Measurements from ENCODE around the gene ZNF366.

Gene ZNF366

GRCh38 chr5:72518001-72518683 lies 10.9 kb upstream of the ZNF366 start:
- no peak for DNase-seq

GRCh38 chr5:72516916-72517315 lies 9.7 kb upstream of the ZNF366 start:
- no peak for DNase-seq

GRCh38 chr5:72515211-72515610 lies 8.0 kb upstream of the ZNF366 start:
- no peak for DNase-seq

GRCh38 chr5:72512593-72512860 lies 5.3 kb upstream of the ZNF366 start:
- DNase-seq: no peak

GRCh38 chr5:72511774-72512592 lies 4.8 kb upstream of the ZNF366 start:
- DNase-seq: no peak

GRCh38 chr5:72511366-72511765 lies 4.2 kb upstream of the ZNF366 start:
- no peak for DNase-seq

- no peak for DNase-seq
Measured at GRCh38 chr5:72510610-72511181, 3.5 kb upstream of the ZNF366 start.

GRCh38 chr5:72509401-72509800 lies 2.2 kb upstream of the ZNF366 start:
- DNase-seq: no peak

- no peak for DNase-seq
Measured at GRCh38 chr5:72508241-72509170, 1.3 kb upstream of the ZNF366 start.

GRCh38 chr5:72507907-72508238 lies 663 bp upstream of the ZNF366 start:
- DNase-seq: no peak

GRCh38 chr5:72506158-72506549 lies 1.1 kb downstream of the ZNF366 start:
- no peak for DNase-seq

- DNase-seq: no peak
Measured at GRCh38 chr5:72505539-72506157, 1.6 kb downstream of the ZNF366 start.

- no peak for DNase-seq
Measured at GRCh38 chr5:72505016-72505415, 2.2 kb downstream of the ZNF366 start.

GRCh38 chr5:72503888-72504491 lies 3.2 kb downstream of the ZNF366 start:
- DNase-seq: no peak

- no peak for DNase-seq
Measured at GRCh38 chr5:72501488-72501887, 5.7 kb downstream of the ZNF366 start.

GRCh38 chr5:72499730-72500129 lies 7.5 kb downstream of the ZNF366 start:
- DNase-seq: no peak

- no peak for DNase-seq
Measured at GRCh38 chr5:72499090-72499489, 8.1 kb downstream of the ZNF366 start.

GRCh38 chr5:72498284-72498683 lies 8.9 kb downstream of the ZNF366 start:
- no peak for DNase-seq

- DNase-seq: no peak
Measured at GRCh38 chr5:72497823-72498222, 9.4 kb downstream of the ZNF366 start.

GRCh38 chr5:72495410-72495809 lies 11.8 kb downstream of the ZNF366 start:
- no peak for DNase-seq

- DNase-seq: no peak
Measured at GRCh38 chr5:72494623-72495124, 12.5 kb downstream of the ZNF366 start.

- no peak for DNase-seq
Measured at GRCh38 chr5:72489536-72489935, 17.7 kb downstream of the ZNF366 start.

Data from activated naive CD4-positive, alpha-beta T cell treated with Interleukin-2 at 50 U/mL for 16 hours (primary cell).